OCI-M1 (cell line): Measurements from ENCODE around the gene LSM7.

Experiments
- DNase-seq: peaks from one replicate; lab custom pipeline; 2025; lab: John Stamatoyannopoulos, UW

The LSM7 gene

GRCh38 chr19:2276429-2276986 lies 51.9 kb downstream of the LSM7 start:
- no peak for DNase-seq

- DNase-seq, result no peak
These were observed 52.6 kb downstream of the LSM7 start for GRCh38 chr19:2275588-2276428.

GRCh38 chr19:2274931-2275535 lies 53.4 kb downstream of the LSM7 start:
- peak; percentile 75 for DNase-seq

- DNase-seq, result peak; percentile 51
These were observed 54.1 kb downstream of the LSM7 start for GRCh38 chr19:2274185-2274711.

- peak; percentile 91 for DNase-seq
These were observed 54.8 kb downstream of the LSM7 start for GRCh38 chr19:2273356-2274184.
